ENCODE measurements around the gene PLPPR1. TPM values are rescaled to one million over a fixed set of nuclear protein-coding genes. Genes with fewer than 3 reads are reported as not detected.

The PLPPR1 gene
- total RNA-seq, 1 donor from 2014 or later = 12.2 TPM

DNA sequence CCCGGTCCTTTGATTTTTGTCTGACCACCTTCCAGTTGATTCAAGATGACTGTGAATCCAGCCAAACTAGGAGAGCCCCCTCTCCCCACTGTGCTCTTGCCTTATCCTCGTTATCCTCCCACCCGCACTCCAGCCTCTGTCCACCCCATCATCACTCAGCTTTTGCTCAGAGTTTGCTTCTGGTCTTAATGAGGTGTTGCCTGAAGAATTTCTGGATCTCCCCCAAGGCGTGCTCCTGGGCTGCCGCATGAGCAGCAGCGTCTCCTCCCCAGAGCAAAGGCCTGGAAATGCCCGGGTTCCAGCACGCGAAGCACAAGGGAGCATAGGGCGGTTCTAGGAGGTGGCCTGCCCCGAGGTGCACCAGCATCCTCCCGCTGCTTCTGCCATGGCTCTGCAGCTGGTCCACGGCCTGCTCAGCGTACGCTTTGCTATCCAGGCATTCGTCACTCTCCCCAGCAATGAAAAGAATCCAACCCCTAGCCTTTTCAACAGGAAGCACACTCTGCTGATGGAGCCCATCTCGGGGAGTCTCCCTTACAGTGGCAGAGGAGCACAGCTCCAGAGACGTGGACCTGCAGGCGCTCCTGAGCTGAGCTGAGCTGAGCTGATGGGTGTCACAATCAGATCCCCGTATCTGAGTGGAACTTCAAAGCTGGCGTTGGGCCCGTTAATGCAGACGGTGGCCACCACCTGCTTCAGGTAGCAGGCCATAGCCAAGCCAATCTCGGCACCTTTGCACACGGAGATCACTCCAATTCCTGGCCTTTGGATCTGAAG, 305.6 kb downstream of the PLPPR1 start:
- no peak for DNase-seq (ENCODE audit: low spot score, unreplicated experiment)
- Mint-ChIP-seq H3K36me3 (ENCODE audit: insufficient read depth) (no peaks in the 10 kb centered on the region), H3K9me3 (ENCODE audit: low read depth) (no peaks in the 10 kb centered on the region), H3K27me3 (no peaks in the 10 kb centered on the region), H3K4me1 (ENCODE audit: low read depth) (no peaks in the 10 kb centered on the region), H3K27ac (no peak overlapping the region), H3K4me3 (ENCODE audit: low read depth) (no peak overlapping the region)
- TF ChIP-seq, protein P1, sequence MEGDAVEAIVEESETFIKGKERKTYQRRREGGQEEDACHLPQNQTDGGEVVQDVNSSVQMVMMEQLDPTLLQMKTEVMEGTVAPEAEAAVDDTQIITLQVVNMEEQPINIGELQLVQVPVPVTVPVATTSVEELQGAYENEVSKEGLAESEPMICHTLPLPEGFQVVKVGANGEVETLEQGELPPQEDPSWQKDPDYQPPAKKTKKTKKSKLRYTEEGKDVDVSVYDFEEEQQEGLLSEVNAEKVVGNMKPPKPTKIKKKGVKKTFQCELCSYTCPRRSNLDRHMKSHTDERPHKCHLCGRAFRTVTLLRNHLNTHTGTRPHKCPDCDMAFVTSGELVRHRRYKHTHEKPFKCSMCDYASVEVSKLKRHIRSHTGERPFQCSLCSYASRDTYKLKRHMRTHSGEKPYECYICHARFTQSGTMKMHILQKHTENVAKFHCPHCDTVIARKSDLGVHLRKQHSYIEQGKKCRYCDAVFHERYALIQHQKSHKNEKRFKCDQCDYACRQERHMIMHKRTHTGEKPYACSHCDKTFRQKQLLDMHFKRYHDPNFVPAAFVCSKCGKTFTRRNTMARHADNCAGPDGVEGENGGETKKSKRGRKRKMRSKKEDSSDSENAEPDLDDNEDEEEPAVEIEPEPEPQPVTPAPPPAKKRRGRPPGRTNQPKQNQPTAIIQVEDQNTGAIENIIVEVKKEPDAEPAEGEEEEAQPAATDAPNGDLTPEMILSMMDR (IDR thresholded peaks at IDR 0.05; ENCODE audit: unreplicated experiment) = no peak

GRCh38 chr9:101336091-101336490, 307.6 kb downstream of the PLPPR1 start:
- no peak overlapping the region for H3K27ac Mint-ChIP-seq
- DNase-seq (ENCODE audit: low spot score, unreplicated experiment) = no peak
- TF ChIP-seq, protein P1 (IDR thresholded peaks at IDR 0.05; ENCODE audit: unreplicated experiment) = no peak
- no peaks in the 10 kb centered on the region for H3K9me3 Mint-ChIP-seq (ENCODE audit: low read depth)
- H3K36me3 Mint-ChIP-seq (ENCODE audit: insufficient read depth) = no peaks in the 10 kb centered on the region
- H3K27me3 Mint-ChIP-seq = no peaks in the 10 kb centered on the region
- H3K4me3 Mint-ChIP-seq (ENCODE audit: low read depth) = no peak overlapping the region
- H3K4me1 Mint-ChIP-seq (ENCODE audit: low read depth) = no peaks in the 10 kb centered on the region

GRCh38 chr9:101337237-101337636, 308.7 kb downstream of the PLPPR1 start:
- Mint-ChIP-seq H3K27ac (no peak overlapping the region), H3K4me1 (ENCODE audit: low read depth) (peaks cover 2% of the 10 kb centered on the region), H3K36me3 (ENCODE audit: insufficient read depth) (no peaks in the 10 kb centered on the region), H3K4me3 (ENCODE audit: low read depth) (no peak overlapping the region), H3K27me3 (no peaks in the 10 kb centered on the region), H3K9me3 (ENCODE audit: low read depth) (no peaks in the 10 kb centered on the region)
- TF ChIP-seq, protein P1 (IDR thresholded peaks at IDR 0.05; ENCODE audit: unreplicated experiment) = no peak
- DNase-seq (ENCODE audit: low spot score, unreplicated experiment) = no peak

DNA sequence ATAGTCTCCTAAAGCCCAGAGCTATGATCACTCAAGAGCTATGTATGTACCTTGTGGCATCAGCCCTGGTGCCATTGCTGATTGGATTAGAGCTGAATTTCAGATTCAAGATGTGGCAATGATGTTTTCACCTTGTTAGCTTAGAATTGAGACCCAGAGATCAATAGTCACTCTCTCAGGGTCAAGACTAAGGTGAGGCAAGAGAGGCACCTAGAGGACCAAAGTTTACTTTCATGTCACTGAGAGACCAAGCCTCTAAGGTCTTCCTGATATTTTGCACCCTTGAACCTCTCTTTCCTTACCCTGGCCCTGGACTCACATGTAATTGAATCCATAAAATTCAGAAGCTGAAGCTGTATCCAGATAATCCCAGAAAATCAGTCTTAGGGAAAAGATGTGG, 313.4 kb downstream of the PLPPR1 start:
- Mint-ChIP-seq H3K36me3 (ENCODE audit: insufficient read depth) (no peaks in the 10 kb centered on the region), H3K27ac (no peak overlapping the region), H3K27me3 (no peaks in the 10 kb centered on the region), H3K9me3 (ENCODE audit: low read depth) (no peaks in the 10 kb centered on the region), H3K4me3 (ENCODE audit: low read depth) (no peak overlapping the region), H3K4me1 (ENCODE audit: low read depth) (peaks cover 2% of the 10 kb centered on the region)
- DNase-seq (ENCODE audit: low spot score, unreplicated experiment) = no peak
- TF ChIP-seq, protein P1 (IDR thresholded peaks at IDR 0.05; ENCODE audit: unreplicated experiment) = no peak

DNA sequence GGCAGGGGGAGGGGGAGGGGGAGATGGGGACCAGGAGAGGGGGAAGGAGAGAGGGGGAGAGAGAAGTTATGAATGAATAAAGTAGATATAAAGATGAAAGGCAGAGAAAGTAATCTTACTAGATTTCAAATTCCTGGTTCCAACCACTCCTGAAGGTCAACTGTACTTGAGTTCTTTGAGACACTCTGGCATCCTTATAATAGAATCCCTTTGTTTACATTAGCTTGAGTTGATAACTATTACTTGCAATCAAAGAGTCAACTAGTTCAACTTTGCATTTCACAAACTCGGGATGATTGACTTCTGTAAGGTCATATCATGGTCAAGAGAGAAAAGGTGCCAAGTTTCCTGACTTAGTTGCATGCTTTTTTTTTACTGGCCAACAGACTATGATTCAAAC, 314.1 kb downstream of the PLPPR1 start:
- TF ChIP-seq, protein P1 (IDR thresholded peaks at IDR 0.05; ENCODE audit: unreplicated experiment) = no peak

More for the DNA sequence above, 314.1 kb downstream of the PLPPR1 start:
- DNase-seq (ENCODE audit: low spot score, unreplicated experiment) = no peak
- Mint-ChIP-seq H3K36me3 (ENCODE audit: insufficient read depth) (no peaks in the 10 kb centered on the region), H3K27me3 (no peaks in the 10 kb centered on the region), H3K9me3 (ENCODE audit: low read depth) (no peaks in the 10 kb centered on the region), H3K27ac (no peak overlapping the region), H3K4me1 (ENCODE audit: low read depth) (peaks cover 2% of the 10 kb centered on the region), H3K4me3 (ENCODE audit: low read depth) (no peak overlapping the region)
